NCI-H2107 (cell line): Measurements from ENCODE around the gene RFFL.

Source experiments
- DNase-seq: peaks from one replicate; lab custom pipeline; 2025; lab: John Stamatoyannopoulos, UW

RFFL gene

DNA sequence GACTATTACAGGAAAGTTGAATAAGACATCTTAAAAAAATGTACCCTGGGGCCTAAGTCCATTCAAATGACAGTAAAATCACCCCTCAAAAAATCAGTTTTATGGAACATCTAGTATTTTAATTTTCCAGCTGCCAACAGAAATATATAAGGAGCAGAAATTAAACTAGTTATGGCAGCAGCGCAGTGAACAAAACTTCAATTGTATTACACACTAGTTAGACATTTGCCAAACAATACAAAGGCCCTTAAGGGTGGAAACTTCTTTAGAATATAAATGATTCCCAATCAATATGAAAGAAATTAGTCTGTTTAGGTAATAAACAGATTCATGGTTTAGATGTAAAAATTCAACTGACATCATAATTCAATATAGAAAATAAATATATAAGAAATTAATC lies 18.1 kb upstream of the RFFL start:
- DNase-seq, result no peak

DNA sequence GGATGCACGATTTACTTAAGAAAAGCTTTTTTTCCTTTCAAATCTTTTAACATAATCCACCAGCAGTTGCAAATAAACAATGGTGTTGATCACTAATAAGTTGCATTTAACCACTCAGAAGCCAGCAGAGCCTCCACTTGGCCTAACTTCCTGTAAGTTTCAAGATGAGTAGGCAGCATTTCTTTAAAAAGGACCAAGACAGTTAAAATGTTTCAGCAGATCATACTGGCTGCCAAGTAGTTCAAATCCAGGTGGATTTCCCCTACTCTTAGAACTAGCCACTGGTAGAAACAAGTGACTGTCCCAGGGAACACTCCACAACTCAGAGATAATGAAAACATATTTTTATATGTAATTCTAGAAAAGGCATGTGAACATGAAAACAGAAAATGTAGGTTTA lies 17.0 kb upstream of the RFFL start:
- no peak for DNase-seq

DNA sequence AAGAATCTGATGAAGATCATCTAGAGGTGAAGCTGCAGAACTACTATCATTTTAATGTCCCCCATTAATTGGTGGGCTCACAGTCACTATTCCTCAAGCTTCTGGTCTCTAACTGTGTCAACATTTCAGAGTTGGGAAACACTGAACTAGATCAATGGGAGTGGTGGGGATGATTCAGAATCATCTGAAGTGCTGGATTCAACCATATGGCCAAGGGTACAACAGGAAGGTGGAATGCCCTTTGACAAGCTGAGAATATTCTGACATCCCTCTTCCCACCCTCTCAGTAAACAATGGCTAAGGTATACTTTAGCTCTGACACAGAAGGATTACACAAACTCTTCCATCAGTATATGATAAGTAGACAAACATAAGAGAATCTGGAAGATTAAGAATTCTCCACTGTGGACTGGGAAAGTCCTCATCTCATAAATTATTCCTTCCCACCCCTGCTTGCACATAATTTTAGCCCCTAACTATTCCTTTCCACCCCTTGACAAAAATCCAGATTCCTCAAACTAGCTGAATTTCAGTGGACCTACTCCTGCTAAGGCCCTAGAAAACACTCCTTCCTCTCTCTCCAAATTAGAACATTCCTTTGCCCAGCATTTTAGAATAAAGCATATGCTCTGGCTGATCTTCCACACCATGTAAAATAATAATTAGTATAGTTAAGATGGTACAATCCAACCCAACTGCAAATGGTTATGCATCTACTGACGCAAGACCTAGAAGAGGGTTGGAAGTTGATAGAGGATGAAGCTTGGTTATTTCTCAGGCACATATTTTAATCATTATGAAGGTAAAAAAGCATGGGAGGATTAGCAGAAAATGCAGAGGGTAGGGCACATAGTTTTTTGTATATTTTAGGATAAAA lies 16.3 kb upstream of the RFFL start:
- DNase-seq, result no peak

DNA sequence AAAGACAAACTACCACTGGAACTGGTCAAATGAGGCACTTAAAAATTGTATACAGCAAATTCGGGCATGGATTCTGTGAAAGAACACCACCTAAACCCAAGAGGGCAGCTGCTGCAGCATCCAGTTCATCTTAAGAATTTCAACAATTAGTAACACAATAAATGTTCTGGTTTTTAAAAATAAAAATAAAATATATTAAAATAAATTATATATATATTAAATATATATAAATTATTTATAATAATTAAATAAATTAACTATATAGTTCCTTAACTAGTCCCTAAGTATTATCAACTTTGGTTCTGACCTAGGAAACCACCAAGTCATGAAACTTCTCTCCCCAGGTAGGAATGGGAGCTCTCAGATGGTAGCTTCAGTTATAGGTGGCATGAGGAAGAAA lies 13.4 kb upstream of the RFFL start:
- DNase-seq, result no peak

DNA sequence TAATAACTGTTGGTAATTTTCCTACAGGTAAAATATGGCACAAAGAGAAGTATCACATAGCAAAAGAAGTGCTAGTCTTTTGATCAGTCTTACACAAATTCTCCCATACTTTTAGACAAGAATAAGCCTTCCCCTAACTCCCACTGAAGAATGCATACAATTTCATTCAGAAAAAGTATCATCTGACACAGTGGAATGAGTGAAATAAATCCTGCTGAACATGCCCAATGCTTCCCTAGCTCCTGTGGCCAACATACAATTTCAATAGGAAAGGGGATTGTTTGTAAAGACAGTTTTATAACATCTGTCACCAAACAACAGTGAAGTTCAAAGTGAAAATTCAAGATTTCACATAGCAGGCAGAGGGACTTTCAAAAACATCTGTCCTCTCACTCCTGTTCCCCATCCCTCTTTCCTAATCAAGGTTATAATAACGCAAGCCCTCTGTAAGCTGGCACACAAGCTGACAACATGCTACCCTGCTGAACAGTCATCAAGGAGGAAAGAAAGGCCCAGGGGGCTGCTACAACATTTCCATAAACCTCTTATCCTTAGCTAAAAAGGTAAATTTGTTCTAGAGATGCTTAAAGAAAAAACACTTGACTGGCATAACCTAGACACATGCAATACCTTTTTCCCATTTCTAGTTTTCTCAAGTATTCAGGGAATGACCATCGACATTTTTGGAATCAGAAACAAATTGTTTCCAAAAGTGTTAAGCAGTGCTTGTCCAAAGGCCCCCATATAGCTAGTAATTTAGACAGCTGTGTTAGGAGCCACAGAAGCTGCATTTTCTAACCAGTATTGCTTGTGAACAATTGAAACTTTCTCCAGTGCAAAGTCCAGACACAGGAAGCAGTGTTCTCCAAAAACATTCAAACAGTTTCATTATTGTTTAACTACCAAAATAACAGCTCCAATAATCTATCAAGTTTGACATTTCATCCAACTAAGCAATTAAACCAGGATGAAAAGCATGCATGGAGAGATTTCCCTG lies 11.5 kb upstream of the RFFL start:
- DNase-seq, result no peak

DNA sequence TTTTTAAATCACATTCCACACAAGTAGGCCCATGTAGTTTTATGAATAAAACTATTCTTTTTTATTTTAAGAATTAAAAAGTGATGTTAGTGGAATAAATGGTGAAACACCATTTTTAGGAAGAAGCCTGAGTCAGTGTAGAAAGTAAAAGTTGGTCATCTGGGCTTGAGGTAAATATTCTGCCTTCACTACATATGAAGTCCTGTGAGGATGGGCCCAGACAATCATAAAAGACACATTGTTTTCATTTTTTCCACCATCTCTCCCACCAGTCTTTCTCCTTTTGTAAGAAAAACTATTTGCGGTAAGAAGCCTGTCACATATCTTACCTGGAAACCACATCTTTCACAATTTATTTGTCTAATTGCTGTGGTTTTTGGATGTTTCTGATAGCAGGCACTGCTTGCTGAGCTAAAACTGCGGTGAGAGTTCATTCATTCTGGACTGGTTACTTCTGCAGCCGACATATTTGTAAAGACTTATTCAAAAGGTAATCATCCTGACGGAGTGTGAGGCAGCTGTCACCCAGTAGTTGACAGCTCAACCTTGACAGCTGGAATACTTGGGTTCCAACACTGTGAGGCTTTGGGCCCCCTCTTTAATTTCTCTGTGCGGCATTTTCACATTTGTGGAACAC lies 10.6 kb upstream of the RFFL start:
- no peak for DNase-seq

DNA sequence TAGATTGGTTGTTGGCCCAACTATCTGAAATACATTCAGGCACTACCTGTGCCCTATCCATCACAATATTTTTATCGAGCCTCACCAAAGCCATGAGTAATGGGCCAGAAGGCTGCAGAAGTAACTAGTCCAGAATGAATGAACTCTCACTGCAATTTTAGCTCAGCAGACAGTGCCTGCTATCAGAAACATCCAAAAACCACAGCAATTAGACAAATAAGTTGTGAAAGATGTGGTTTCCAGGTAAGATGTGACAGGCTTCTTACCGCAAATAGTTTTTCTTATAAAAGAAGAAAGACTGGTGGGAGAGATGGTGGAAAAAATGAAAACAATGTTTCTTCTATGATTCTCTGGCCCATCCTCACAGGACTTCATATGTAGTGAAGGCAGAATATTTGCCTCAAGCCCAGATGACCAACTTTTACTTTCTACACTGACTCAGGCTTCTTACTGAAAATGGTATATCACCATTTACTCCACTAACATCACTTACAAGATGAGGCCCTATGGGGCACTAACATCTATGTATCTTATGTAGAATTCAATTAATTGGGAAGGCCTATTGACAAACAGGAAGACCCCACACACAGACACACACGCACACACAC lies 9.8 kb upstream of the RFFL start:
- no peak for DNase-seq

DNA sequence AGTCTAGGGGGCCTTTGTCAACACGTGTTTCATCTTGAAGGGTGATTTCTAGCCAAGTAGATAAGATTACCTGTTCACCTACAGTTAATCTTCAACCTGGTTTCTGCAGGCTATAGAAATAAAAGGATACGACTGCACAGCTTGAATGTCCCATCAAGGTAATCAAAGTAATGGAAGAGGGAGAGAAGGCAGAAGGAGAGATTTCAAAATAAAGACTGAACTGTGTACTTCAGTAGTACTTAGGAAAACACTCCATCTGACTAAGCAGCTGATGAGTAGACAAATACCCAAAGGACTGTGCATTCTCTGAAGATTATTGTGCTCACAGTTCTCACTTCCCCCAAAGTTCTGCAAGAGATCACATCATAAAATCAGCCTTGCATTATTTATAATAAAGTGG lies 5.8 kb upstream of the RFFL start:
- no peak for DNase-seq

DNA sequence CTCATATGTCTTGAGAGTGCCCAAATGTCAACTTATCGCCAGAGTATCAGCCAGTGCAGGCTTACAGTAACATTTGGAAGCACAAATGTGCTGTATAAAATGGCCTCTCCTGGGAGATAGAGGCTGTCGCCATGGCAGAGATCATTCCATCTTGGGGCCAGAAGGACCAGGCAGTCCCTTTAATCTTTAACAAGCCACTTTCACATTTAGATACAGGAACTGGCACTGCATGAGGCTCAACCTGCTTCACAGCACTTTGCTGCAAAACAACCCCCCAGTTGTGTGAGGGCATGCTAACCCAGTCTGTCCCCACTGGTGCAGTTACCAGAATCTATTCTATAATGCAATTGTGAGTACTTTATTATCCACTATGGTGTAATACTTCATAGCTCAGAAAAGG lies 4.7 kb upstream of the RFFL start:
- DNase-seq, result no peak

DNA sequence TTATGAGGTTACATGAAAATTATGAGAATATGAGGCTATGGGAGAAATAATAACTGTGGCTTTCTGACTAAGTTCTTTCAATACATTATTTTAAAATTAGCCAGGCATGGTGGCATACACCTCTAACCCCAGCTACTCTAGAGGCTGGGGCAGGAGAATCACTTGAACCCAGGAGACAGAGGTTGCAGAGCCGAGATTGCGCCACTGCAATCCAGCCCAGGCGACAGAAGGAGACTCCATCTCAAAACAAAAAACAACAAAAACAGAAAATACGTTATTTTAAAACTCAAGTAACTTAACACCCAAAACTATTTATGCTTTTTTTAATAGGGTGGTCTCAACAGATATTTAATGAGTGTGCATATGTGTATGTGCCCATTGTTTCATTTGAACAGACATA lies 2.4 kb upstream of the RFFL start:
- DNase-seq, result no peak

DNA sequence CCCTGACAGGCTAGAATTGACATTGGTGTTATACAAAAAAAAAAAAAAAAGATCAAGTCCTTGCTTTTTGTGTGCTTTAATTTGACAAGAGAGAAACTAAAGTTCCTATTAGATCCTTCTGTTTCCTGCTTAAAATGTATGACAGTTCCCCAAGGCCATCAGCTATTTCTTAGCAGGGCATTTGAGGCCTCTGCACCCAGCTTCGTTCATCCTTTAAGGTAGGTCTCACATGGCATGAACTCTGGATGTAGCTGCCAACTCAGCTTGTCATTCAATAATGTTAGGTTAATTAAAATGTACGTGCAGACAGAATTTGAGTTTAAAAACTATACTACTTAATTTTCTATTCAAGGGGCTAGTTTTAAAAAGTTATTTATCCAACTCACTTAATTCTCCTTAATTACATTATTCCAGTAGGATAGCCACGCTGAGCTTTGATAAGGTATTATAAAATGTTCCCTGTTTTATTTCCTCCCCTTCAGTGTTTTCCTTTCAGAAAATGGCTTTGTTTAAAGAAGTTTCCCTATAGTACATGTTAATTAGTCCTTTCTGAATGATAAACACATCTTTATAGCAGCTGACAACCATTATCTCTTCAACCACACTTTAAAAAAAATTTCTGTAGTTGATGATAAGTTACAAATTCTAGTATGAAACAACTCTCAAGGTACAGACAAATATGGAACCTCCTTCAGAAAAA lies 1.2 kb upstream of the RFFL start:
- DNase-seq, result no peak

DNA sequence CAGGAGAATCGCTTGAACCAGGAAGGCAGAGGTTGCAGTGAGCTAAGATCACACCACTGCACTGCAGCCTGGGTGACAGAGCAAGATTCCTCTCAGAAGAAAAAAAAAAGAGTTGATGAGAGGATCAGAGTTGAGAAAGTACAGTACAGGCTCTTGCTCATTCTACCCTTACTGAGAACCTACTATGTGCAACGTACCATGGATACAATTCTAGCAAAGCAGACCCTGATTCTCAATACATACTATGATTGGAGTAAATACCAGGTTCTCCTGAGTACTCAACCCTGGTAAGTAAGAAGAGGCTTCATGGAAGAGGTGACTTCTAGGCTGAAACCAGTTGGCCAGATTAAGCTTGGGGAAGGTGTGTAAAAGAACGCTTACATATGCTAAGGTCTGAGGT lies 1.2 kb downstream of the RFFL start:
- no peak for DNase-seq

DNA sequence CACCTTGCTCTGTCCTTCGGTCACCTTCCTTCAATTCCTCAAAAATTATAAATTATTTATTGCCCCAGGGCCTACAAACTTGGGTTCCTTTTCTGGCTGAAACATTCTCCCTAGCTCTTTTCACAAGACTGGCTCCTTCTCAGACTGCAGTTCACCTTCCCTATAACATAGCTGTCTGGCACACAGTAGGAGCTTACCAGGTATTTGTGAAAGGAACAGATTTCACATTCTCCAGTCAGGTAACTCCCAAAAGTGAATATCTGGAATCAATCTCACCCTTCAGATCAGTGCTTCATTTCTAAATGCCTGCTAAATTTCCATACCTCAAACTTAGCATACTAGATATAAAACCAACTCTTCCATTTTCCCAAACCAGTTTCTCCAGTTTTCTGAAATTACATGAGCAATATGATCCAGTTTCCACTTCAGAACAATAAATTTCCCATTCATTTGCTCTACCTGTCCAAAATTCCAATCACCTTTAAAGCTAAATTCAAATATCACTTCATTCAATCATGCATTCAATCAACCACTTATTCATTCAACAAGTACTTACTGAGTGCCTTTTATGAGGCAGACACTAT lies 6.1 kb downstream of the RFFL start:
- DNase-seq, result no peak

DNA sequence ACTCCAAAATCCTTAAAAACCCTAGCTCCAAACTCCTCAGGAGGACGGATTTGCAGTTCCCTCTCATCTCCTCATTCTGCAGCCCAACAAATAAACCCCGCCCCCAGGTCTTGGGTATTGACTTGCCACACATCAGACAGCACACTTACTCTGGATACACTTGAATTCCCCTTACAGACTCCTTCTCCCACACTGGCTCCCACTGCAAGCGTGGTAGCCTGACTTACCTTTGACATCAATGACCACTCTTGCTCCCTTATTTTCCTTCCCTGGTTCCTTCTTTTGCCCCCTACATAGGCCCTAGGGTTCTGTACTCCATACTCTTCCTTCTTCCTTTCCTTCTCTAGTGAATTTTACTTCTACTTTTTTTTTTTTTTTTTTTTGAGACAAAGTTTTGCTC lies 7.5 kb downstream of the RFFL start:
- no peak for DNase-seq

DNA sequence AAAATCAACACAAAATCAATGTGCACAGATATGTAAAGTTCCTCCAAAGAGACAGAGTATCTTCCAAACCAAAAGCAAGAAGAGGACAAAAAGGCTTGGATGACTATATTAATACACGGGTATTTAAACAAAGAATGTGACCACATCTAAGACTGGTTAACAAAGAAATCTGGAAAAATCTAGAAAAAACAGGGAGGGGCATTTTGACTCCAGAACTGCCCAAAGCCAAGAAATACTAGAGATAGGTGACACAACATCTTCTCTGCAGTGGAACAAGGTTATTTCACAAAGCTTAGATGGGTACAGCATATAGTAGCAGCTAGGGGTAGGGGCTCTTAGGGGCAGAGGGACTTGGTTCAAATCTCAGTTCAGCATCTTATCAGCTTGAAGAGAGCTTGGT lies 10.3 kb downstream of the RFFL start:
- no peak for DNase-seq

DNA sequence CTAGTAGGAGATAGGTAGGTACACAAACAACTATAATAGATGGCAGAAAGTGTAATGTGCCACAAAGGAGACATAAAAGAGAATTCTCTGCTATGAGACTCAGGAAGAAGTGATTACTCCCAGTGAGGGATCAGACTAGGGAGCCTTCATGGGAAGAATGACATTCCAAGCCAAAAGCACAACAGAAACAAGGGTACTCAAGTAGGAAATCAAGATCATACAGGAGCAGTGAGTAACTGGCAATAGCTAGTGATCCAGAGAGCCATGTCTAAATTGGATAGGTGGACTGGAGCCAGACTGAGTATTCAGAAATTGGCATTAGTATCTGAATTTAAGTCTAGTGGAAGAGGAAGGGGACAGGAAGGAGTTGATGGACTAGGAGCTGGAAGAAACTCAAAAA lies 10.7 kb downstream of the RFFL start:
- no peak for DNase-seq

DNA sequence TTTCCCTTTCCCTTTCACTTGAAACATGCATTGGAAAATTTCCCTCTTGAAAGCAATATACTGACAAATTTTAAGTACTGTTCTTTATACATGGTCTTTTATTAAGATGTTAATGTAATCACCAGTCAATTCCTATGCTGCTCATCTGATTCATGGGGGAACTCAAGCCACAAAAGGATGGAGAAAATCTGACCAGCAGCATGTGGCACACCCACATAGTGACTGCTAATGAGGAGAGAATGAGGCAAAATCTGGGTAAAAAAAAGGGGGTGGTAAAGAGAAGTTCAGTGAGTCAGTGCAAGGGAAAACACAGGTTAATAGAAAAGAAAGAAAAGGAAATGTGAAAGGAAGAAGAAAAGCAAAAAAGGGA lies 11.3 kb downstream of the RFFL start:
- DNase-seq, result no peak

DNA sequence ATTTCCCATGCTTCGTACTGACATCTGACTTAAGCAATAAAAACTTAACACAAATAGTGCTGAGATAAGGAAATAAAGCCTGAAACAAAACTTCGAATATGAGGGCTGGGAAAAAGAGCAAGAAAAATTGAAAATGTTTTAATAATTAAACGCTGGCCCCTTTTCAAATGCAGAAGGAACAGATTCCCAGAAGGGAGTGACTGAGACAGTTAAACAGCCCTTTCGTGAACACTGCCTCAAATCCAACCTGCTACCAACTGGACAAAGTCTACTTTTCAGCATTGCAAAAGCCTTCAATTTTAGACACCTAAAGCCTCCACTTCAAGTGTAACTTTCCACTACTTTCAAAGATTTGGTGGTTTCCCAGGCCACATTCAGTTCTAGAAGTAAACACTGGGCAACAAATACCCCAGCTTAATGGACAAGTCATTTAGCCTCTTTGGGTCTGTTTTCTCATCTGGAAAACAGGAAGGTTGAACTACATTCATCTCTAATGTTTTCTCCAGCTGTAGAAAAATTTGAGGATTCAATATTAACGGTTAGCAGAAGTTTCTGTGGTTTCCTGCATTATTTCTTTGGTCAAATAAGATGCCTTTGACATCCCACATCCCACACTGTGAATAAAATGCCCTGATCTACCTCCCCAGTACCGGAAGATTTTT lies 11.8 kb downstream of the RFFL start:
- DNase-seq, result no peak

DNA sequence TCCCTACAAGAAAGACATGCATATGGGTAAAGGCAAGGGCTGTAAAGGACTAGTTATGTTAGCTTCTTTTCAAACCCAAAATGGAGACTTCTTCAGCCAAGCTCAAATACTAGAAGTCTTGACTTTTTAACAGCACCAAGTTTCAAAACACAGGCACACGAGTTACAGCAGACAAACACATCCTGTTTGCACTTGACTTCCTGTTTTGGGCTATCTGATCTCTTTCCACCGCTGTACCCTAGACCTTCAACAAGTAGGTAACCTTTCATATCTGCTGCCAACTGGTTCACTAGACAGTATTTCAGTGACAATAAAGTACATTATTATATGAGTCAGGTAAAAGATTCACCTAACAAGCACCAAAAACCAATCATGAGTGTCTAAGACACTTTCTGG lies 12.3 kb downstream of the RFFL start:
- DNase-seq, result no peak

DNA sequence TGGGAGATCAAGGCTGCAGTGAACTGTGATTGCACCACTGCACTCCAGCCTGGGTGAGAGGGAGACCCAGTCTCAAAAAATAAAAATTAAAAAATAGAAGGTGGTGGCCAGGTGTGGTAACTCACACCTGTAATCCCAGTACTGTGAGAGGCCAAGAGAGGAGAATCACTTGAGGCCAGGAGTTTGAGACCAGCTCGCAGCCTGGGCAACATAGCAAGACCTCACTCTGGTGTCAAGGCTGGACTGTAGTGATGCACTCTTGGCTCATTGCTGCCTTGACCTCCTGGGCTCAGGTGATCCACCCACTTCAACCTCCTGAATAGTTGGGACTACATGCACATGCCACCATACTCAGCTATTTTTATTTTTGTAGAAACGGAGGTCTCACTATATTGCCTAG lies 13.3 kb downstream of the RFFL start:
- DNase-seq, result no peak
